Cerebellar cortex (tissue), 1 donor: ENCODE measurements around the gene TRIM2.
"Not testable (repeated sequence)": the region's sequence is repeated elsewhere in the genome, so short reads cannot be mapped to it uniquely, and the experiment has no call there.

Experiments used
- DNase-seq: peaks from one replicate; pipeline ENCODE4 v3.0.0-alpha.2; 2015; ENCODE audit warnings: low spot score

TRIM2 gene

GRCh38 chr4:153204247-153204671 is at the start of gene TRIM2:
Gene TRIM2, plus strand, starts transcription at chr4:153204443. Its CDS starts 88 bp downstream, at chr4:153204531.
- DNase-seq, result no peak

DNA sequence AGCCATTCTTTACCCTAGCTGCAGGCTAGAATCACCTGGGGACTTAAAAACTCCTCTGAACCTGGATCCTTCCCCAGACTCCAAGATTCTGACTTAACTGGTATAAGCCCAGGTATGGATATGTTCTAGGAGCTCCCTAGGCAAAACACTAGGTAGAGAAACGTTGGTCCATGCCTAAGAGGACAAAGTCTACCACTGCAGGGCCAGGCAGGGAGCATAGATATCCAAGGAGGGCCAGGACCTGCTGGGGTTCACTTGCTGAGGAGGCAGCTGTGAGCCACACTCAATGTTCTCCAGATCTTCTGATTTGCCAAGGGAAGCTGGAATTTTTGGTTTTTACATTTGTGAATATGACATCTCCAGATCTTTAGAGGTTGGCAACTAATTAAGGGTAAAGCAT is 48.6 kb upstream of the TRIM2 start:
- DNase-seq, result no peak

DNA sequence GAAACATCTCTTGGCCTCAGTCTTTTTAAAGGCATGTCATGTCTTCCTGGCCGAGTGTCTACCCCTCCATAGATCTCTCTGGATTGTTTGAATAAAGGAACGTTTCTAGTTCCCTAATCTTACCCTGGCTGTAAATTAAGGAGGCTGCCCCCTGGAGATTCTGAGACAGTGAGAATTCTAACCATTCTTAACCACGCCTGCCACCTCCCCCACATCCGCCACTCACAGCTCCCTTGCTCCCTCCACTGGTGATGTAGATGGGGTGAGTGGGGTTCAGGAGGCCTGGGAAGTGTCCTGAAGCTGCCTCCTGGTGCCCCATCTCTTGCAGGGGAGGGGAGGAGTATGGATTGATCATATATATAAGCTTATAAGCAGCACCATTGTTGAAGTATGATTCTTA is 48.0 kb upstream of the TRIM2 start:
- DNase-seq, result no peak

GRCh38 chr4:153156721-153157120 is 47.5 kb upstream of the TRIM2 start:
- DNase-seq, result no peak

GRCh38 chr4:153159016-153159415 is 45.2 kb upstream of the TRIM2 start:
- no peak for DNase-seq

GRCh38 chr4:153159728-153160221 is 44.5 kb upstream of the TRIM2 start:
- no peak for DNase-seq

- no peak for DNase-seq
These were observed 43.4 kb upstream of the TRIM2 start for GRCh38 chr4:153160821-153161220.

DNA sequence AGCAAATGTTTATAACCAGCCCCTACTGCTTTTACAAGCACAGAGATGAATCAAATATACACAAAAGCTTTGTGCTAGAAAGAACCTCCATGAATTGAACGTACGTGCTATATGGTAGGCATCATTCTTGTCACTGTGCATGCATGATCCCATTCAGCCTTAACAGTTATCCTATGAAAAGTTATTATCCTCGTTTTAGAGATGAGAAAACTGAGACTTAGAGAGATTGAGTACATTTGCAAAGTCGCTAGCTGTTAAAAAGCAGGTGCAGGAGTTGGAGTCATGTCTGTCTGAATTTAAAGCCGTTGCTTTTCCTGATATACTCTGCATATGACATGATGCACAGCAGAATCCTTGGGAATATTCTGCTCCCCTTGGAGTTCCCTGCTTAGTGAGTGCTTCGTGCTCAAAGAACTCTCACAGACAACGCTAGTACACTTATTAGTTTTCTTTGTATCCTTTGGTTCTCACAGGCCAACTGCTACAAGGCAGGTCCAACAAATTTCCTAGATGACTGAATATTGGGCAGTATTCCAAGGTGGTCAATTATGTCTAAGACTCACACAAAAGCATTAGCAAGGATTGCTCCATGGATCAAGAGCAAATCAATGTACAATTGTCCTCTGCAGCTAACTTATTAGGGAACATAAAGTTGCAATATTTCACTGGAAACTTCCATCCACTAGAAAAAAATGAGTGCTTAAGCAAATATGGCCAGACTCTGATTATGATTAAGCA is 42.8 kb upstream of the TRIM2 start:
- no peak for DNase-seq

DNA sequence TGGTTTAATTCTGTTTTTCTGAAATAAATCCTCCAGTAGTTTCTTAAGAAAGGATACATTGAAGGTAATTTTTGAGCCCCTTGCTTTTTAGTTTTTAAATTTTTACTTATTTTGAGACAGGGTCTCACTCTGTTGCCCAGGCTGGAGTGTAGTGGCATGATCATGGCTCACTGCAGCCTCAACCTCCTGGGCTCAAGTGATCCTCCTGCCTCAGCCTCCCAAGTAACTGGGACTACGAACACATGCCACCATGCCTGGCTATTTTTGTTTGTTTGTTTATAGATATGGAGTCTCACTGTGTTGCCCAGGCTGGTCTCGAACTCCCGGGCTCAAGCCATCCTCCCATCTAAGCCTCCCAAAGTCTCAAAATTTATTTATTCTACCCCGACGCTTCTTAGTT is 39.0 kb upstream of the TRIM2 start:
- not testable (repeated sequence) for DNase-seq

- no peak for DNase-seq
These were observed 37.3 kb upstream of the TRIM2 start for GRCh38 chr4:153166716-153167501.

GRCh38 chr4:153169776-153170175 is 34.5 kb upstream of the TRIM2 start:
- DNase-seq, result no peak

- DNase-seq, result no peak
These were observed 33.8 kb upstream of the TRIM2 start for GRCh38 chr4:153170407-153170806.

DNA sequence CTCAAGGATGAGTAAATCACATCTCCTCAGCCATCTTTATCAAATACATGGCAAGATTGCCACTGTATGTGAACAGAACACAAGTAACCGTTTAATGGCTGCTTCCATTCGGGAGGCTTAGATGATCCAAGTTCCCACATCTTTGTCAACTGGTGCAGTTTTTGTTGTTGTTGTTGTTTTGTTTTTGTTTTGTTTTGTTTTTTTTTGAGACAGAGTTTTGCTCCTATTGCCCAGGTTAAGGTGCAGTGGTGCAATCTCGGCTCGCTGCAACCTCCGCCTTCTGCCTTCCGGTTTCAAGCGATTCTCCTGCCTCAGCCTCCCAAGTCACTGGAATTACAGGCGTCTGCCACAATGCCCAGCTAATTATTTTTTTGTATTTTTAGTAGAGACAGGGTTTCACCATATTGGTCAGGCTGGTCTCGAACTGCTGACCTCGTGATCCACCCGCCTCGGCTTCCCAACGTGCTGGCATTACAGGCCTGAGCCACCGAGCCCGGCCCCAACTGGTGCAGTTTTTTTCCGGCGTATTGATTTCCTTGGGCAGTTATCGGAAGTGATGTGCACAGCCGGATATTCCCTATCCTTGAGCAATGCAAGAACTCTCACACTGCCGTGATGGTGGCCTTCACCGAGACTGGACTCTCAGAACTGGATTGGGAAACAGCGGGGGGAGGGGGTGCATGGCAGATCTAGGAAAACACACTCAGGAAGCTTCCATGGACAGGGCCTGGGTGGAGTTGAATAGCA is 29.2 kb upstream of the TRIM2 start:
- DNase-seq, result no peak

DNA sequence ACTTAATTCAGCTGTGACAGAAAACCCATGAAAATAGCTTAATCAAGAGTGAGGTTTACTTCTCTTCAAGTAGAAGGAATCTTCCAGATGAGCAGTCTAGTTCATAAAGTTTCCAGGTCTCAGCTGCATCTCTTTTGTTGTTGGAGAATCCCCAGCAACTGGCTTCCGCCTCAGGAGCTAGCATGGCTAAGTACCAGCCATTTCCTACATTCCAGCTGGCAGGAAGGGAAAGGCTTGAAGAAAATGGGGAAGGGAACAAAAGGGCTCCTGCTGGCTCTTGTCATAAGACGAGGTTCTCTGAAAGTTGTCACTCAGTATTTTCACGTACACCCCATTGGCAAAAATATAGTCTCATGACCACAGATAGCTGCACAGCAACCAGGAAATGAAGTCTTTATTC is 27.3 kb upstream of the TRIM2 start:
- no peak for DNase-seq

GRCh38 chr4:153177841-153178240 is 26.4 kb upstream of the TRIM2 start:
- DNase-seq, result no peak

- DNase-seq, result no peak
These were observed 25.1 kb upstream of the TRIM2 start for GRCh38 chr4:153179100-153179499.

DNA sequence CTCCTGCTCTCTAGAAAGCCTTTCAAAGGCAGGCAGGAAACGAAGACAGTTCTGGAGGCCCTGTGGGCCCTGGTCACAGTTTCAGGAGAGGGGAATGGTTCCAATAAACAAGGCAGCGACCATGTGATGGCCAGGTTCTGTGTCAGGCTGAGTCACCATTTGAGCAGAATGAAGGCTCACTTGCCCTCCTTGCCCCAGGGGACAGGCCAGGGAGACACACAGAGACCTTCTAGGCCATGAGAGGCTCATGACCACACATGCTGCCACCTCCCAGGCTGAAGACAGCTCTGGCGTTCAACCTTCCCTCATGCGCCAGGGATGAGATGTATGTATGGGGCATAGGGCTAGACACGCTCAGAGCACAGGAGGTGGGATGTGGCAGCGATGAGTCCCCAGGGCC is 22.9 kb upstream of the TRIM2 start:
- DNase-seq, result no peak

DNA sequence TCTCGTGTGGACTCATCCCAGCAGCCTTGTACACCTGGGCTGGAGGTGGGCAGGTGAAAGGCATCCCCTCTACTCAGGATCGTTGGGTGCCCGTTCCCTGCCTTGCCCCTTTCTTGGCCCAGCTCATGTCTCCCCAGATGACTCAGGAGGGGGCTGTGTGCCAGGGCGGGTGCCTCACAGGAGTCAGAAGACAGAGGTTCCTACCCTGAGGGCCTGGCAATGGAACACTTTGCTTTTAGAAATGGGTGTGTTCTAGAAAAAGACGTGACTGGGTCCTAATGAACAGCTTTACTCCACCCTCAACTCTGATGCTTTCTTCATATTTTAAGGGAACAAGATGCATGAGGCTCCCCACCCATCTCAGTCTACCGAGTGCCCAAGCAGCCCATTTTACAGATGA is 22.5 kb upstream of the TRIM2 start:
- no peak for DNase-seq

GRCh38 chr4:153183146-153183545 is 21.1 kb upstream of the TRIM2 start:
- no peak for DNase-seq

- no peak for DNase-seq
These were observed 18.9 kb upstream of the TRIM2 start for GRCh38 chr4:153185331-153185852.

DNA sequence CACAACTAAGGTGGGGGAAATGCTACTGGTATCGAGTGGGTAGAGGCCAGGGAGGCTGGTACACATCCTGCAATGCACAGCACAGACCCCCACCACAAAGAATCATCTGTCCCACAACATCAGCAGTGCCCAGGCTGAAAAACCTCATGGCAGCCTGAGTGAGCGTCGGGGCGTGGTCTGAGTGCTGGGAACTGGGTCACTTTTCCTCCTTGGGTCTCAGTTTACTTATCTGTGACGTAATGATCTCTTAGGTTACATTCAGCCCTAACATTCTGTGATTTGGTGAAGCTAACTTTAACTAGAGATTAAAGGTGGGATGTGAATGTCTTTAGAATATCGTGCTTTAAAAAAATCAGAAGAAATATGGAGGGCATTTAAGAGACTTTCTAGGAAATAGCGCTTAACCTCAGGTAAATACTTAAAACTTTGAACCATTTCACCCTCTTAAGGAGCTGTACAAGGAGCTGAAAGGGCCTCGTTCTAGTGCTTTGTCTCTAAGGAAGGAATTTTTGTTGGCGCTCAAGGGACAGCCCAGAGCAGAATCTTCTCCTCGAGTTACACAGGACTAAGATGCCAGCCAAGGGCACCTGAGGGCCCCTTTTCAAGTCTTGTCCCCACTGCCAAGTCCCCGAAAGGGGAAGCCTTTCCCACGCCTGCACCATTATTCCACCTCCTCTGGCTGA is 18.1 kb upstream of the TRIM2 start:
- DNase-seq, result no peak
